Measurements from ENCODE around the gene NPBWR2.

NPBWR2 gene

DNA sequence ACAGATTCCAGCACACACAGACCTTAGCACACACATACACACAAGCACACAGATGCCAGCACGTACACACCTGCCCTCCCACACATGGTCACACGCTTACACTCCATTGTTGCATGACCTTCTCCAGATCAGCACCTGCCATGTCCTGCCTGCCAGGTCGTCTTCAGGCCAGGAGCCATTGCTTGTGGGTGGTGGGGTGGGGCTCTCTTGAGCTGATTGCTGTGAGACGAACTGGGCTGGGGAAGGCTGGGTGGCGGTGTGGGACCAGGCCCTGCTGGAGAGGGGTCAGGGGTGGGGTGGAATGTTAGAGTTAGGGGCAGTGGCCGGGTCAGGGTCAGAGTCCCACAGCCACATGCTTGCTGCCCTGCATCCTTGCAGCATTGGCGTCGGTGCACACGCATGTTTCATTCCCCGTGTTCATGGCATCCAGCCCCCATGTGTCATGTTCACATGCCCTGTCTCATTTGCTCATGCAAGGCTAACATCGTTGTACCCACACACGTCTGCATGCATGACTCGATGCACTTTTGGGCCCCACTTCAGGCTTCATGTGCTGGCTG, 6.5 kb upstream of the NPBWR2 start:
- TF ChIP-seq, protein P1, sequence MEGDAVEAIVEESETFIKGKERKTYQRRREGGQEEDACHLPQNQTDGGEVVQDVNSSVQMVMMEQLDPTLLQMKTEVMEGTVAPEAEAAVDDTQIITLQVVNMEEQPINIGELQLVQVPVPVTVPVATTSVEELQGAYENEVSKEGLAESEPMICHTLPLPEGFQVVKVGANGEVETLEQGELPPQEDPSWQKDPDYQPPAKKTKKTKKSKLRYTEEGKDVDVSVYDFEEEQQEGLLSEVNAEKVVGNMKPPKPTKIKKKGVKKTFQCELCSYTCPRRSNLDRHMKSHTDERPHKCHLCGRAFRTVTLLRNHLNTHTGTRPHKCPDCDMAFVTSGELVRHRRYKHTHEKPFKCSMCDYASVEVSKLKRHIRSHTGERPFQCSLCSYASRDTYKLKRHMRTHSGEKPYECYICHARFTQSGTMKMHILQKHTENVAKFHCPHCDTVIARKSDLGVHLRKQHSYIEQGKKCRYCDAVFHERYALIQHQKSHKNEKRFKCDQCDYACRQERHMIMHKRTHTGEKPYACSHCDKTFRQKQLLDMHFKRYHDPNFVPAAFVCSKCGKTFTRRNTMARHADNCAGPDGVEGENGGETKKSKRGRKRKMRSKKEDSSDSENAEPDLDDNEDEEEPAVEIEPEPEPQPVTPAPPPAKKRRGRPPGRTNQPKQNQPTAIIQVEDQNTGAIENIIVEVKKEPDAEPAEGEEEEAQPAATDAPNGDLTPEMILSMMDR (IDR thresholded peaks at IDR 0.05; ENCODE audit: low read depth, low read length), result no peak
- no peak for DNase-seq (ENCODE audit: extremely low read depth, low read depth)

DNA sequence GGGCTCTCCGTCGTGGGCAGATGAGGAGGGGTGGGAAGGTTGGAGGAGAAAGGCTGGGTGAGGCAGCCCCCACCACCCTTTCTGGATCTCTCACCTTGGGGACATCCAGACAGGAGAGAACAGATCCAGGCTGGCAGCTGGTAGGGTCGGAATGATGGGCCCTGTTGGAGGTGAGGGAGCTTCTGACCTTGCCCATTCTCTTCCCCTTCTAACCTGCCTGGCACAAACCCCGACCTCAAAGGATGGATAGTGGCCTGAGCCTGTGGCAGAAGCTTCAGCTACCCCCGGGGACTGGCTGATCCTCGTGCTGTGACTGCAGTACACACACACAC, 6.0 kb upstream of the NPBWR2 start:
- no peak for DNase-seq (ENCODE audit: extremely low read depth, low read depth)
- TF ChIP-seq, protein P1 (IDR thresholded peaks at IDR 0.05; ENCODE audit: low read depth, low read length), result no peak

DNA sequence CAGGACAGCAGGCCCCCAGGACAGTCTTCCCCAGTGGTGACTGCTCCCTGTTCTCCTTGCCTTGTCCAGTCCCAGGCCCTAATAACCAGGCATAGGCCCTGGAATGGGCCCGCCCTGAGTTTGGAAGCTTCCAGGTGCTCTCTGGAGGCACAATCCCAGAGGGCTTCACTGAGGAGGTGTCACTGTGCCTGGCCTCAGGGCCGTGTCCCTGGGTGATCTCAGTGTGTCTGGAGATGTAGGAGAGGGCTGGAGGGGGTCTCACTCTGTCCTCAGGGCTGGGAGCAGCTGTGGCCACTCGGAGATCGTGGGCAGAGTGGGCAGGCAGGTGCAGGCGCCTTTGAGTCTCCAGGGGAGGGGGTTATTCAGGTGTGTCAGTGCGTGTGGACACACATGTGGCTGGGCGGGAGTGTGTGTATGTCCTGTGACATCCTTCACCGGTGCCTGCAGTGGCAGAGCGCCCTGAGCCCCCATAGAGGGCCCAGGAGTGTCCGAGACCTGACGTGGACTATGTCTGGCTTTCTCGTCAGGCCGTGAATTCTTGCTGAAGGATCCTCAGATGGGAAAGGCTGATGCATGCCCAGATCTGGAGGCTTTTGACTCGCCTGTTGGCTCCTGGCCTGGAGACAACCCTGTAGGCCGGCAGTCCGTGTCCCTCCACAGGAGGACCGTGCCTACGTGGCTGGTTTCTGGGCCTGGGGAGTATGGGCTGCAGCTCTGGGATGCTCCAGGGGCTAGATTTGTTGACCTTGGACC, 5.5 kb upstream of the NPBWR2 start:
- no peak for DNase-seq (ENCODE audit: extremely low read depth, low read depth)
- TF ChIP-seq, protein P1 (IDR thresholded peaks at IDR 0.05; ENCODE audit: low read depth, low read length), result no peak

DNA sequence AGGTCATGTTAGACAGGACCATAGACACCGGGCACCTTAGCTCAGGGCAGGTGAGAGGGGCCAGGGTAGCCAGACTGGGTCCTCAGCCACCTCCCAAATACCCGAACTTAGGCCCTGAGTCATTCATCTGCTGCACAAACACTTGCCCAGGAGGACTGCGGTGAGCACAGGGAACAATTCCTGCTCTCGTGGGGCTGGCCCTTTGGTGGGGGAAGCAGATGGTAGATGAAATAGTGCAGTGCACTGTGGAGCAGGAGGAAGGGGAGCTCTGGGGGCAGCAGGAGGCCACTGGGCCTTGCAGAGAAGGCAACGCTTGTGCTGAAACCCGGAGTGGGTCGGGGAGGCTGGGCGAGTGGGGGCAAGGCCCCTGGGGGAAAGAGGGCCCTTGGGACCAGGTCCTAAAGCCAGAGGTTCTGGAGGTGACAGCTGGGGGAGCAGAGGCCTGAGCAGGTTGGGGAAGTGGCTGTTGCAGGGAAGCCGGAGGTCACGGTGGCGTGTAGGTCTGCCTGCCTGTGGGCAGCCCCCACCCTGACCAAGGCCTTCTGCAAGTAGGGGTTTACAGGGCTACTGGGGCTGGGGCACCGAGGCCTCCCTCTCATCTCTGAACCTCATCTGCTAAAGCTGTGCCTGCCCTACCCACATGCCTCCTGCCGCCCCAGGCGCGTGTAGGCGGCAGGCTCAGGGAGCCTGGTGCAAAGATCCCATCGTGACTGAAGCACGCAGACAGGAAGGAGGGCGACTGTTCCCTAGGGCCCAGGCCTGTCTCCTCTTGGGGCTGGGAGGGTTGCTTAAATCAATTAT, 4.7 kb upstream of the NPBWR2 start:
- TF ChIP-seq, protein P1 (IDR thresholded peaks at IDR 0.05; ENCODE audit: low read depth, low read length), result no peak
- DNase-seq (ENCODE audit: extremely low read depth, low read depth), result no peak

DNA sequence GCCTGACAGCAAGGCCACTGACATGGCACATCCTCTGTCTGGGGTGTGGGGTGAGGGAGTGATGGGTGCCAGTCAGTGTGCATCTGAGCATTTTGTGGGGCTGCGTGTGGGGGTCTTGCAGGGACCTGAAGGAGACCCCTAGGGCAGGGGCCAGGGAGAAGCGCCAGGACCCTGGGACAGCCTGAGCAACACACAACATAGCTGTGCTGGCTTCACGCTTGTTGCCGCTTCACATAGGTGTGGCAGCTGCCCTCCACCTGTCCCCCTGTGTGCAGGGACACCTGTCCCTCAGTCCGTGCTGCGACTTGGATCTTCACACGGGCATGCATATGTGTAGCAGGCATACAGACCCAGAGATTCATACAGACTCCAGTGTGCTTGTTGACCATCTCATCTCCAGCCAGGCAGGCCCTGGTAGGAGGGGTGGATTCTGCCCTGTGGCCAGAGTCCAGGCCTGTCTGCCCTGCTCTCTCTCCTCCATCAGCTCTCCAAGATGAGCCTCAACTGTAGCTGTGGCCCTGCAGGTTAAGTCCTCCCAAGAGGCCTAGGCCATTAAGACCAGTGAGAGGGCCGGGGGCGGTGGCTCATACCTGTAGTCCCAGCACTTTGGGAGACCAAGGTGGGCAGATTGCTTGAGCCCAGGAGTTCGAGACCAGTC, 3.2 kb upstream of the NPBWR2 start:
- no peak for DNase-seq (ENCODE audit: extremely low read depth, low read depth)
- TF ChIP-seq, protein P1 (IDR thresholded peaks at IDR 0.05; ENCODE audit: low read depth, low read length), result no peak

DNA sequence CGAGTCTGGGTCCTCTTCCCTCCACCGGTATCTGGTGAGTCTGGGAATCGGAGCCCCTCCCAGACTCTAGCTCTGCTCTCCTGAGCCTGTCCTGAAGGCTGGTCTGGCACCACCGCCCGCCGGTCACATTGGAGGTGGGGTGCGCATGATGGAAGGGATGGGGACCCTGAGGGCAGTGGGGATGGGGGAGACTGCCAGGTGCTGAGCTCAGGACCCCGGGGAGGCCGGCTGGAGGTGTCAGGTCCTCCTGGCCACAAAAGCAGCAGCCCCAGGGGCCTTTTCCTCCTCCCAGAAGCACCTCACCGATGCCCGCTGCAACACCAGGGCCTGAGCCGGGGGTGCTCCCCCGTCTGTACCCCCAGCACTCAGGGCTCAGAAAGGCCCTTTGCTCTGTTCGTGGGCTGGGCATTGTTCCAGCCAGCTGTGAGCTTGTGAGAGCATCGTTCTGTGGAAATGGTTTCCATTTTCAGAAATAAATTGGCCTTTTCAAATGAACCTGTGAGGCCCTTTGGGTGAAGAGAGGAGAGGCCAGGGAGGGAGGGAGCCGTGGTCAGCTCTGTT, 2.5 kb upstream of the NPBWR2 start:
- TF ChIP-seq, protein P1 (IDR thresholded peaks at IDR 0.05; ENCODE audit: low read depth, low read length), result no peak
- DNase-seq (ENCODE audit: extremely low read depth, low read depth), result no peak
